GM12878 (cell line): ENCODE data around the gene ERICH2. TPM values are rescaled to one million over a fixed set of nuclear protein-coding genes. Genes with fewer than 3 reads are reported as not detected.

Experiments used
- ATAC-seq: fragments of 200-7000 bp; cut with Tn5 transposase; 3 replicates; pipeline ENCODE4 v1.9.1; 2020; ENCODE audit warnings: mild to moderate bottlenecking, moderate library complexity
- BruUV-seq: library from RNA; stranded (reverse); fragments of 400-500 nt; replicated peaks from 2 replicates; lab custom pipeline; 2021; lab: Mats Ljungman, UMichigan
- CTCF ChIA-PET: fragments of 300-600 bp; sonication (Branson Sonifier 250); formaldehyde crosslinking; extraction: SDS; loops from one replicate; lab custom pipeline; 2021; ENCODE audit warnings: inconsistent platforms; lab: Yijun Ruan, JAX
- POLR2A ChIA-PET: fragments of 350-600 bp; formaldehyde crosslinking; extraction: SDS; loops from one replicate; lab custom pipeline; 2021; ENCODE audit warnings: inconsistent platforms; lab: Charles Lee
- RAD21 ChIA-PET: fragments of 300-600 bp; sonication (Branson Sonifier 250); formaldehyde crosslinking; loops from one replicate; lab custom pipeline; 2023; ENCODE audit warnings: antibody characterized with exemption; ENCODE audit not compliant: unreplicated experiment; lab: Charles Lee
- SMC1A ChIA-PET: fragments of 300-600 bp; sonication (Branson Sonifier 250); formaldehyde crosslinking; loops from one replicate; lab custom pipeline; 2023; ENCODE audit not compliant: unreplicated experiment, uncharacterized antibody; lab: Charles Lee
- DNase-seq: peaks from one replicate; pipeline ENCODE4 v3.0.0-alpha.2; 2011; ENCODE audit warnings: low read depth, low spot score
- FAIRE-seq: peaks from 3 replicates; lab custom pipeline; 2011; peaks lifted over from hg19 to GRCh38; lab: Jason Lieb, UNC
- H2AFZ ChIP-seq: 2 replicates; pipeline ENCODE4 v1.6.0; 2011; ENCODE audit warnings: low read depth, low read length, control low read depth; ENCODE audit not compliant: control insufficient read depth
- H3K27ac ChIP-seq: 2 replicates; pipeline ENCODE4 v1.5.1; 2011; ENCODE audit warnings: control low read depth; ENCODE audit not compliant: control insufficient read depth, insufficient read depth
- H3K27me3 ChIP-seq, 2 experiments: replicated peaks in 1 of 2; 2 replicates each; pipeline versions ENCODE4 v1.6.0 to v1.6.1; 2011; ENCODE audit warnings: low read length in 1 of 2; ENCODE audit not compliant: control insufficient read depth in 2 of 2, insufficient read depth in 2 of 2
- H3K36me3 ChIP-seq, 2 experiments: 2 replicates each; pipeline ENCODE4 v1.5.1; 2011; ENCODE audit warnings: low read length in 1 of 2; ENCODE audit not compliant: control insufficient read depth in 2 of 2, insufficient read depth in 2 of 2
- H3K4me1 ChIP-seq: 2 replicates; pipeline ENCODE4 v1.6.1; 2011; ENCODE audit warnings: mild to moderate bottlenecking, low read length, moderate library complexity, mixed read lengths; ENCODE audit not compliant: control insufficient read depth, insufficient read depth
- H3K4me2 ChIP-seq: 2 replicates; pipeline ENCODE4 v1.6.0; 2011; ENCODE audit warnings: control low read depth; ENCODE audit not compliant: control insufficient read depth, insufficient read depth
- H3K4me3 ChIP-seq: fragments of 200-600 bp; sonication (generic); 2 replicates; pipeline ENCODE4 v1.5.1; 2016
- H3K79me2 ChIP-seq: 2 replicates; pipeline ENCODE4 v1.6.0; 2011; ENCODE audit warnings: low read length; ENCODE audit not compliant: control insufficient read depth, insufficient read depth
- H3K9ac ChIP-seq: 2 replicates; pipeline ENCODE4 v1.8.0; 2011; ENCODE audit warnings: low read length, control low read depth, mixed read lengths; ENCODE audit not compliant: control insufficient read depth, insufficient read depth
- H3K9me3 ChIP-seq: replicated peaks from 3 replicates; pipeline ENCODE4 v1.5.1; 2011; ENCODE audit warnings: mild to moderate bottlenecking, low read length; ENCODE audit not compliant: control insufficient read depth, insufficient read depth
- H4K20me1 ChIP-seq: 2 replicates; pipeline ENCODE4 v1.6.0; 2011; ENCODE audit not compliant: control insufficient read depth, insufficient read depth
- CREM ChIP-seq: IDR thresholded peaks from 2 replicates; pipeline ENCODE4 v1.6.1; 2014; ENCODE audit warnings: antibody characterized with exemption, low read depth
- DPF2 ChIP-seq: fragments of 450-650 bp; IDR thresholded peaks from 2 replicates; pipeline ENCODE4 v1.6.1; 2017; ENCODE audit warnings: mild to moderate bottlenecking
- EP300 ChIP-seq, 2 experiments: fragments of 150-350 bp in 1 of 2; IDR thresholded peaks; 2 replicates each; pipeline ENCODE4 v1.6.1; 2011 to 2012; ENCODE audit warnings: low read depth in 2 of 2, low read length in 2 of 2, borderline replicate concordance in 1 of 2, improper control_type of control experiment in 1 of 2, inconsistent platforms in 1 of 2; ENCODE audit not compliant: control insufficient read depth in 1 of 2
- FOXK2 ChIP-seq: fragments of 450-650 bp; IDR thresholded peaks from 2 replicates; pipeline ENCODE4 v1.6.1; 2017; ENCODE audit warnings: mild to moderate bottlenecking, moderate library complexity
- JUND ChIP-seq: IDR thresholded peaks from 2 replicates; pipeline ENCODE4 v1.6.1; 2012; ENCODE audit warnings: low read depth, mild to moderate bottlenecking, low read length, improper control_type of control experiment, moderate library complexity
- POLR2AphosphoS2 ChIP-seq: IDR thresholded peaks from 2 replicates; pipeline ENCODE4 v1.6.1; 2011; ENCODE audit warnings: low read depth, mild to moderate bottlenecking, low read length, improper control_type of control experiment, moderate library complexity
- POLR2AphosphoS5 ChIP-seq: IDR thresholded peaks from 2 replicates; pipeline ENCODE4 v1.6.1; 2011; ENCODE audit warnings: mild to moderate bottlenecking, low read length, inconsistent platforms
- WGBS: methylation state at CpG from one replicate; pipeline ENCODE4 v1.1.6; 2016; ENCODE audit warnings: low lambda C conversion rate; ENCODE audit not compliant: insufficient replicate concordance, insufficient coverage; ENCODE audit errors: missing lambda C conversion rate; 5-methylcytosine and 5-hydroxymethylcytosine counted together
- in situ Hi-C: fragments of 300-500 bp; cut with MboI; formaldehyde crosslinking; loops from 9 replicates; pipeline ENCODE4 v1.14.3; 2018; ENCODE audit warnings: mixed read lengths
- intact Hi-C: fragments of 100-400 bp; cut with micrococcal nuclease; formaldehyde crosslinking; loops from one replicate; pipeline ENCODE4 v1.14.2; 2022; ENCODE audit not compliant: unreplicated experiment
- polyA plus RNA-seq, 11 experiments: library from polyadenylated mRNA; depleted of rRNA in 4 of 11; unstranded in 6 of 11; stranded (reverse) in 5 of 11; fragments of >200 nt; fragmentation: Nextera tagmentation in 4 of 11; fragmentation: Illumina TruSeq in 1 of 11; extraction: Ambion mirVana in 4 of 11; extraction: Trizol in 1 of 11; gene quantifications; 1 replicate in 1 of 11; 2 replicates in 10 of 11; pipeline versions ENCODE4 v1.2.1 to v1.2.3, GENCODE V29; 2011 to 2016; ENCODE audit warnings: inconsistent platforms in 2 of 11, missing spikeins in 2 of 11, low read depth in 1 of 11
- total RNA-seq, 4 experiments: library from RNA; depleted of rRNA in 3 of 4; stranded (reverse); fragments of >200 nt in 3 of 4; fragmentation: Illumina TruSeq in 1 of 4; extraction: Trizol in 1 of 4; gene quantifications; 2 replicates each; pipeline versions ENCODE4 v1.2.1 to v1.2.3, GENCODE V29; 2013 to 2021
- TF ChIP-seq, protein P1 (sequence below): fragments of 450-650 bp; conservative IDR thresholded peaks from 2 replicates; pipeline ENCODE4 v1.6.1; 2017; ENCODE audit warnings: mild to moderate bottlenecking, moderate library complexity
- TF ChIP-seq, protein P2 (sequence below): fragments of 450-650 bp; formaldehyde crosslinking; IDR thresholded peaks from 2 replicates; pipeline ENCODE4 v1.5.0; 2022; ENCODE audit warnings: mild to moderate bottlenecking, missing genetic modification characterization

ERICH2 gene
- total and polyA plus RNA-seq, 10 of the 15 experiments (the other 5 are each of a cell fraction or from before 2014, with no cell fraction given), result not detected

DNA sequence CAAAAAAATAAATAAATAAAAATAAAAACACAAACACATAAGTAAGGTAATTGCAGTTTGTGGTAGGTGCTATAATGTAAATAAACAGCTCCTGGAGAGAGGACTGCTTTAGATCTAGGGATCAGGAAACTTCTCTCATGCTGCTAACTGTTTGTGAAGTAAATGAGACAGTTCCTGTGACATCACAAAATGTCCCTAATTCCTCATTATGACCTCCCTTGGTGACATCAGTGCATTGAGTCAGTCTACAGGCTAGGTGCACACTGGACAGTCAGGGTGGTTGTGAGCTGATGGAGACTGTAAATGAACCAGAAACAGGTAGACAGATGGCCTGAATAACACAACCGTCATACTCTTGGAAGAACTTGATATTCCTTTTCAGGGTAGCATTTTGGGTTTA lies 13.4 kb downstream of the ERICH2 start:
- CTCF ChIA-PET, result interaction anchor here (0.5 to 1.5 kb wide), 4 partner anchors 26 to 33 kb away, joined by 3 to 4 read pairs (median 4); partner anchors contain the start of gene GAD1
- no peaks in the 10 kb centered on the region for H4K20me1 ChIP-seq
- H3K4me2 ChIP-seq, result no peak overlapping the region
- SMC1A ChIA-PET, result interaction anchor here (0.7 to 1.3 kb wide), 4 partner anchors 8 to 242 kb away, joined by 3 to 4 read pairs (median 3); no protein-coding TSS in a partner anchor
- no peak overlapping the region for H2AFZ ChIP-seq
- H3K9me3 ChIP-seq, result no peaks in the 10 kb centered on the region
- no peak for FAIRE-seq
- no peaks in the 10 kb centered on the region for H3K4me1 ChIP-seq
- POLR2A ChIA-PET, result interaction anchor here (0.6 kb wide), 1 partner anchor 382 kb away, joined by 3 read pairs; no protein-coding TSS in a partner anchor
- TF ChIP-seq POLR2AphosphoS2 (no peak), JUND (no peak), EP300 (IDR thresholded peaks at IDR 0.05; ENCODE audit: borderline replicate concordance in 1 of 2, control insufficient read depth in 1 of 2, low read depth in 2 of 2, low read length in 2 of 2) (no peak), FOXK2 (no peak), POLR2AphosphoS5 (no peak), CREM (no peak), DPF2 (no peak)
- TF ChIP-seq, protein P1, sequence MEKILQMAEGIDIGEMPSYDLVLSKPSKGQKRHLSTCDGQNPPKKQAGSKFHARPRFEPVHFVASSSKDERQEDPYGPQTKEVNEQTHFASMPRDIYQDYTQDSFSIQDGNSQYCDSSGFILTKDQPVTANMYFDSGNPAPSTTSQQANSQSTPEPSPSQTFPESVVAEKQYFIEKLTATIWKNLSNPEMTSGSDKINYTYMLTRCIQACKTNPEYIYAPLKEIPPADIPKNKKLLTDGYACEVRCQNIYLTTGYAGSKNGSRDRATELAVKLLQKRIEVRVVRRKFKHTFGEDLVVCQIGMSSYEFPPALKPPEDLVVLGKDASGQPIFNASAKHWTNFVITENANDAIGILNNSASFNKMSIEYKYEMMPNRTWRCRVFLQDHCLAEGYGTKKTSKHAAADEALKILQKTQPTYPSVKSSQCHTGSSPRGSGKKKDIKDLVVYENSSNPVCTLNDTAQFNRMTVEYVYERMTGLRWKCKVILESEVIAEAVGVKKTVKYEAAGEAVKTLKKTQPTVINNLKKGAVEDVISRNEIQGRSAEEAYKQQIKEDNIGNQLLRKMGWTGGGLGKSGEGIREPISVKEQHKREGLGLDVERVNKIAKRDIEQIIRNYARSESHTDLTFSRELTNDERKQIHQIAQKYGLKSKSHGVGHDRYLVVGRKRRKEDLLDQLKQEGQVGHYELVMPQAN, result no peak
- TF ChIP-seq, protein P2, sequence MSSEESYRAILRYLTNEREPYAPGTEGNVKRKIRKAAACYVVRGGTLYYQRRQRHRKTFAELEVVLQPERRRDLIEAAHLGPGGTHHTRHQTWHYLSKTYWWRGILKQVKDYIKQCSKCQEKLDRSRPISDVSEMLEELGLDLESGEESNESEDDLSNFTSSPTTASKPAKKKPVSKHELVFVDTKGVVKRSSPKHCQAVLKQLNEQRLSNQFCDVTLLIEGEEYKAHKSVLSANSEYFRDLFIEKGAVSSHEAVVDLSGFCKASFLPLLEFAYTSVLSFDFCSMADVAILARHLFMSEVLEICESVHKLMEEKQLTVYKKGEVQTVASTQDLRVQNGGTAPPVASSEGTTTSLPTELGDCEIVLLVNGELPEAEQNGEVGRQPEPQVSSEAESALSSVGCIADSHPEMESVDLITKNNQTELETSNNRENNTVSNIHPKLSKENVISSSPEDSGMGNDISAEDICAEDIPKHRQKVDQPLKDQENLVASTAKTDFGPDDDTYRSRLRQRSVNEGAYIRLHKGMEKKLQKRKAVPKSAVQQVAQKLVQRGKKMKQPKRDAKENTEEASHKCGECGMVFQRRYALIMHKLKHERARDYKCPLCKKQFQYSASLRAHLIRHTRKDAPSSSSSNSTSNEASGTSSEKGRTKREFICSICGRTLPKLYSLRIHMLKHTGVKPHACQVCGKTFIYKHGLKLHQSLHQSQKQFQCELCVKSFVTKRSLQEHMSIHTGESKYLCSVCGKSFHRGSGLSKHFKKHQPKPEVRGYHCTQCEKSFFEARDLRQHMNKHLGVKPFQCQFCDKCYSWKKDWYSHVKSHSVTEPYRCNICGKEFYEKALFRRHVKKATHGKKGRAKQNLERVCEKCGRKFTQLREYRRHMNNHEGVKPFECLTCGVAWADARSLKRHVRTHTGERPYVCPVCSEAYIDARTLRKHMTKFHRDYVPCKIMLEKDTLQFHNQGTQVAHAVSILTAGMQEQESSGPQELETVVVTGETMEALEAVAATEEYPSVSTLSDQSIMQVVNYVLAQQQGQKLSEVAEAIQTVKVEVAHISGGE (CRISPR knock-in tag), result no peak
- TF ChIP-seq, all 136 proteins: peak for 0
- no peaks in the 10 kb centered on the region for H3K27me3 ChIP-seq
- in situ Hi-C loops, result no loop called here
- 44% methylated on average over 1 of the region's 1 CpG for WGBS
- no TSS peak for BruUV-seq
- H3K27ac ChIP-seq, result no peak overlapping the region
- DNase-seq (no peak), ATAC-seq (no peak)
- no peaks in the 10 kb centered on the region for H3K36me3 ChIP-seq
- H3K4me3 ChIP-seq, result no peak overlapping the region
- H3K9ac ChIP-seq, result no peak overlapping the region
- no peaks in the 10 kb centered on the region for H3K79me2 ChIP-seq
- intact Hi-C loops, result no loop called here
- RAD21 ChIA-PET, result interaction anchor here (1.4 kb wide), 1 partner anchor 374 kb away, joined by 3 read pairs; no protein-coding TSS in a partner anchor
